GM19467 (cell line): ENCODE measurements around the gene FOXJ2.
"Not testable (repeated sequence)": the region's sequence is repeated elsewhere in the genome, so short reads cannot be mapped to it uniquely, and the experiment has no call there.

ENCODE experiments used
- ATAC-seq: cut with Tn5 transposase; IDR thresholded peaks from one replicate; pipeline ENCODE4 v1.9.1; 2021; ENCODE audit warnings: mild to moderate bottlenecking, moderate library complexity; ENCODE audit not compliant: unreplicated experiment

The FOXJ2 gene

DNA sequence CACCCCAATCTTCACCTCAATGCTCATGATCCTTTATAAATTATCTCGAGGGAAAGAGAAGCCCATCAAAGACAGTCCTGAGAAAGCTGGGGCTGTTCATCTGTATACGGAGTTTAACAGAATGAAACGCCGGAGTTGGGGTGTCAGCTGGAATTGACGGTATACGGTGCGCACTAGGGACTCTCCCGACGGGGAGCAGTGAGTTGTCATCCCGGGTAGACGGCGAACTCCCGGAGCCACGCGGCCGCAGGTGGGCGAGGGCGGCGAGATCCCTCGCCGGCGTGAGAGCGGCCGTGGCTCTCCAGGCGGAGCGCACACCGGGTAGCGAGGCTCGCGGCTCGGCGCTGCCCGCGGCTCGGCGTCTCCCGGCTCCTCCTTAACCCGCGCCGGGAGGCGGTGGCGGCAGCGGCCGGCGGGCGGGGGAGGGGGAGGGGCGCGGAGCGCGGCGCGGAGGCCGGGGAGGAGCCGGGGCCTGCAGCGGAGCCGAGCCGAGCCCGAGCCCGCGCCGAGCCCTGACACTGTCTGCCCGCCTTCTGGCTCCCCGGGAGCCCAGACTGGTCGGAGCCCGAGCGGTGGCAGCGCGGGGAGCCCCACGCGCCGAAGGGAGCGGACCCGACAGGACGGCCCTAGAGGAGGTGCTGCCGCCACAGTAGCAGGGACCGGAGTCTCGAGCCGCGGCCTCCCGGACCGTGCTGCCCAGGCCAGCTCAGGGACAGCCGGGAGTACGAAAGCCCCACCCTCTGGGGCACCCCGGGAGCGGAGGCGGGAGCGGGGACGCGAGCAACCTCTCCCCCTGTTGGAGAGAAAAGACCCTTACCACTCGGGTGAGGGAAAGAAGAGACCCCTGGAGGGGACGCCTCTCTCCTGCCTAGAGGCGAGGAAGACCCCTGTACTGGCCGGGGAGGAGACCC is at the start of gene FOXJ2:
TSS of gene FOXJ2 (plus strand) at position 475 of the 911 bp plus-strand sequence. CDS start 7,117 bp downstream, outside the sequence.
- peak; percentile 62 for ATAC-seq

DNA sequence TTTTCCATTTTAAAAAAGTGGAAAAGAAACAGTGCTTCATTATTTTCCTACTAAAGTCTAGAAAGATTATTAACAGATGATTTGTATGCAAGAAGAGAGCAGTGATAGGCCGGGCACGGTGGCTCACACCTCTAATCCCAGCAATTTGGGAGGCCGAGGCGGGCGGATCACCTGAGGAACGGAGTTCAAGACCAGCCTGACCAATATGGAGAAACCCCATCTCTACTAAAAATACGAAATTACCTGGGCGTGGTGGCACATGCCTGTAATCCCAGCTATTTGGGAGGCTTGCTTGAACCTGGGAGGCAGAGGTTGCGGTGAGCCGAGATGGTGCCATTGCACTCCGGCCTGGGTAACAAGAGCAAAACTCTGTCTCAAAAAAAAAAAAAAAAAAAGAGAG is 49.5 kb upstream of the FOXJ2 start:
- not testable (repeated sequence) for ATAC-seq

DNA sequence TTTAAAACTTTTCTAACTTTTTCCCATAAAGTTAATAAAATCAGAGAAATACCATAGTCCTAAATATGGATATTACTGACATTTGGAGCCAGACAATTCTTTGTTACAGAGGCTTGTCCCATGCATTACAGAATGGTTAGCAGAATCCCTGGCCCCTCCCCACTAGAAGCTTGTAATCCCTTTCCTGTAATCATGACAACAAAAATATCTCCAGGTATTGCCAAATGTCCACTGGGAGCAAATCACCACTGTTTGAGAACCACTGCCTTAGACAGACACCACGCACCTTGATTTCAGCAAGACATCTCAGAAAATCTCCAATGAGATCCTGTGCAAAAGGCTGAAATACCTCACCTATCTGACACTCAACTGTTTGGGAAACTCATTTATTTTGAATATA is 49.1 kb upstream of the FOXJ2 start:
- ATAC-seq, result not testable (repeated sequence)

DNA sequence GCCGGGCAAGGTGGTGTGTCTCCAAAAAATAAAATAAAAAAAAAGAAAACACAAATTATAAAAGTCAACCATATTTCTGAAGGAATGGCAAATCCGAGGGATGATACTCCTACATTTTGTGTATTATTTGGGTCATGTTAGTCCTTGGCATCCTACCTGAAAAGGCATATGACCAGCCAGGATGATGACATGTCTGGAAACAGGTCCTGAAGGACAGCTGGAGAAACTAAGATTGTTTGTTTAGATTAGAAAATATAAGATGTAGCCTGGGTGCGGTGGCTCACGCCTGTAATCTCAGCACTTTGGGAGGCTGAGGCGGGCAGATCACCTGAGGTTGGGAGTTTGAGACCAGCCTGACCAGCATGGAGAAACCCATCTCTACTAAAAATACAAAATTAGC is 47.6 kb upstream of the FOXJ2 start:
- no peak for ATAC-seq

DNA sequence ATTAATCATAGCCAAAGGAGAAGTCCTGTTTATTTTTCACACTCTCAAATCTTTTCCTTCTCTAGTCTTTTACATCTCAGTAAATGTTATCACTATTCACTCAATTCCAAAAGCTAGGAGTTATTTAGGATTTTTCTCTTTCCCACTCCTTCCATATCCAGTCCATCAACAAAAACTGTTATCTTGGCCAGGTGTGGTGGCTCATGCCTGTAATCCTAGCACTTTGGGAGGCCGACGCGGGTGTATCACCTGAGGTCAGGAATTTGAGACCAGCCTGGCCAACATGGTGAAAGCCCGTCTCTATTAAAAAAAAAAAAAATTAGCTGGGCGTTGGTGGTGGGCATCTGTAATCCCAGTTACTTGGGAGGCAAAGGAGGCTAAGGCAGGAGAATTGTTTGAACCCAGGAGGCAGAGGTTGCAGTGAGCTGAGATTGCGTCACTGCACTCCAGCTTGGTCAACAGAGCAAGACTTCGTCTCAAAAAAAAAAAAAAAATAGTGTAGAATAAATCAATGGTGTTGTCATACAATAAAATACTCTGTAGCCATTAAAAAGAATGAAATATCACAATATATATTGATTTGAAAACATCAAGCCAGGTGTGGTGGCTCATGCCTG is 46.6 kb upstream of the FOXJ2 start:
- no peak for ATAC-seq

DNA sequence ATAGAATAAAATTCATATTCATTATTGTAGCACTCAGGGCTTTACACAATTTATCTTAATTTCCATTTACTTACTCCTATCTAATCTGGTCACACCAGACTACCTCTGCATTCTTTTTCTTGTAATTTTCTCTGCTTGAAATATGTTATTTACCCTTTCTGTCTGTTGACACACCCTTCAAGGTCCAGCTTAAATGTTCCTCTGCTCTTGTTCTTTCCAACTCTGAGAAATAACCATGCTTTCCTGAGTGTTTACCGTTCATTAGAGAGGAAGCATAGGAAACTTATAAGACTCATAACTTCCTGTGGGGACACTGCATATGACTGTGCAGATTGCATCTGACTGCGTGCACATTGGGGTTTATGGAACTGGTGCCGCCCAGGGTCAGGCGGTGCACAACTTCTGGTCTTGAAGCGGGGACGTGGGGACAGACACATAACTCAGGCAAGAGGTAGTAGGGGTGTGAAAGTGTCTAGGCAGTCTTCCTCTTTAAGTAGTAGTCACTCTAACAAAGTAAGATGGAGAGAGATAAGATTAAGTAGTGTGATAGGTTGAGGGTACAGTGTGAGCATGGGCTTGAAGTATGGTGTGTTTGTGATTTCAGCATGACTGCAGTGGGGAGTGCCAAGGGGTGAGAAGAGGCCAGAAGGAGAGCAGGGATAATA is 42.6 kb upstream of the FOXJ2 start:
- ATAC-seq, result no peak

DNA sequence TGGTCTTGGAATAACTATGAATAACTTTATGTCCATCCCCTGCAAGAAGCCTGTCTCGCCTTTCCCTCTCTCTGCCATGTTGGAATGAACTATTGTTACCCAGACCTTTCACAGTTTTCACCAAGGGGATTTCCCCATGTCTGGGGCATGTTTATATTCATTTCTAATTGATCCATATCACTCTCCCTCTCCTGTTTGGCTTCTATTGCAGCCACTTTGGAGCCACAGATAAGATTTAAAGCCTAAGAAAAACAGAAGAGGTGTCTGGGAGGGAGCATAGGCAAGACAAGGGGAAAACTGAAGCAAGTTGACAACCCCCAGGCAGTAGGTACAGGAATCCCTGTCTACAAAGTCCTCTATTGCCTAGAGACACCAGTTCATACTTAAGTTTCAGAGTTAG is 41.0 kb upstream of the FOXJ2 start:
- no peak for ATAC-seq

DNA sequence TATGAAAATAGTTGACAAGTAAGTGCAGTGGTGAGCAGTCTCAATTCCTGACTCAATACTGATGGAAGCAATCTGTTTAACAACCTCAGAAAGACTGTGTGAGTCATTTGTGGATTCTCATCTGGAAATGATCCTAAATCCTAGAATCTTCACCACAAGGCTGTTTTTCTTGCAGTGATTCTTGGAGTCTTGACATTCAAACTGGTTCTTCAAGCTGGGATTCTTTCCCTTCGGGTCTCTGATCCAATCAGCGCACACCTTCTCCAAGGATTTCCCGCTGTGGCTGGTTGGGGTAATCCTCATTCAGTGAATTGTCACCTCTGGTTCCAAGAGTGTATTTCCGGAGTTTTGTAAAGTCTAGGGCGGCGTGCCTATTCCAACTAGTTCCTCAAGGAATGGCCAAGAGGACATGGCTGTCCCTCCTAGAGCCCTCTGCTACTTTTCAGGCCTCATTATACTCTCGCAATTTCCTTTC is 37.7 kb upstream of the FOXJ2 start:
- peak; percentile 20 for ATAC-seq

DNA sequence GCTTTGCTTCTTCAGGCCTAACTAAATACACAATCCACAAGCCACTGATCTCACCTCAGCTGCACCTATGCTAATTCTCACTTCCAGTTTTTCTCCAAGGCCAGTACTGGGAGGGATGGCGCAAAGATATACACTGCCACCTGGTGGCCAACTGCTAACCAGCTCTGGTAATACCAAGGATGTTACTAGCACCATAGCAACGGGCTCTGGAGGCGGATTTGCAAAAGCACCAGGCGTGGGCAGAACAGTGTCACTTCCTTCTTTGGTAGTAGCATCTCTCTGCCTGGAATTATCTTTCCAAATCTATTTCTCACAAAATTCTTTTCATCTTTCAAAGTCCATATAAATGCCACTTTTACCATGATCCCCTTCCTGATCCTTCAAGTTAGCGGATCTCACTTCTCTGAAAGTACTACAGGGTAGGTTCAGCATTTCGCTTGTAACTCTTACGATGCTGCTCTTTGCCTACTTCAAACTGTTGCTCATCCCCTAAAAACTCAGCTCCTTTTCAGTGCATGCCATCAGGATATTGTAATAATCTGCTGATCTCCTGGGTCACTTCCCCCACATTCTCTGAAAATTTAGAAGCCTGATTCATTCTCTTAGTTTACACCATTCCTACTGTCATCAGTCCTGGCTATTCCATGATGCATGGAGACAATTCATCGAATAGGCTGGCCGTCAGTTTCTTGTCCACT is 37.1 kb upstream of the FOXJ2 start:
- ATAC-seq, result peak; percentile 93

DNA sequence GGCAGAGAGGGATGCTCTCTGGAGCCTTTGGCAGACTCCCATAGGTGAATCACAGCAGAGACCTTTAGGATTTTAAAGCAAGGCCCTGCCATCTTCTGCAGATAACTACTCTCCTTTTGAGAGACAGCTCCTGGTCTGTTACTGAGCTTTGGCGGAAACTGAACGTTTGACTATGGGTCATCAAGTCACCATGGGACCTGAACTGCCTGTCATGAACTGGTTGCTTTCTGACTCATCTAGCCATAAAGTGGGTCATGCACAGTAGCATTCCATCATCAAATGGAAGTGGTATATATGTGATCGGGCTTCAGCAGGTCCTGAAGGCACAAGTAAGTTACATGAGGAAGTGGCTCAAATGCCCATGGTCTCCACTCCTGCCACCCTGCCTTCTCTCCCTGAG is 31.7 kb upstream of the FOXJ2 start:
- not testable (repeated sequence) for ATAC-seq

DNA sequence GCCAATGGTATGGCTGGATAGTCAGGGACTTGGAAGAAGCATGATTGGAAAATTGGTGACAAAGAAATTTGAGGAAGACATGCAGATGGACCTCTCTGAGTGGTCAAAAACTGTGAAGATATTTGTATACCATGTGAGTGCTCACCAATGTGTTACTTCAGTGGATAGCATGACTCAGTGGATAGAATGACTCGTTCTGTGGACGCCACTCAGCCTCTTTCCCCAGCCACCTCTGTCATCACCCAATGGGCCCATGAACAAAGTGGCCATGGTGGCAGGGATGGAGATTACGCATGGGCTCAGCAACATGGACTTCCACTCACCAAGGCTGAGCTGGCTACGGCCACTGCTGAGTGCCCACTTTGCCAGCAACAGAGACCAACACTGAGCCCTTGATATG is 31.0 kb upstream of the FOXJ2 start:
- ATAC-seq, result not testable (repeated sequence)

DNA sequence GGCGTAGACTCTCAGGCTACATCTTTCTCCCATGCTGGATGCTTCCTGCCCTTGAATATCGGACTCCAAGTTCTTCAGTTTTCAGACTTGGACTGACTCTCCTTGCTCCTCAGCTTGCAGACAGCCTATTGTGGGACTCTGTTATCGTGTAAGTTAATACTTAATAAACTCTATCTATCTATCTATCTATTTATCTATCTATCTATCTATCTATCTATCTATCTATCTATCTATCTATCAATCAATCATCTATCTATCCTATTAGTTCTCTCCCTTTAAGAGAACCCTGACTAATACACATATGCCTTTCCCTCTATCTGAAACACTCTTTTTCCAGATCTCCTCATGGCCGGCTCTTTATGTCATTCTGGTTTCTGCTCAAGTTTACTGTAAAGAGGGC is 27.6 kb upstream of the FOXJ2 start:
- ATAC-seq, result not testable (repeated sequence)

DNA sequence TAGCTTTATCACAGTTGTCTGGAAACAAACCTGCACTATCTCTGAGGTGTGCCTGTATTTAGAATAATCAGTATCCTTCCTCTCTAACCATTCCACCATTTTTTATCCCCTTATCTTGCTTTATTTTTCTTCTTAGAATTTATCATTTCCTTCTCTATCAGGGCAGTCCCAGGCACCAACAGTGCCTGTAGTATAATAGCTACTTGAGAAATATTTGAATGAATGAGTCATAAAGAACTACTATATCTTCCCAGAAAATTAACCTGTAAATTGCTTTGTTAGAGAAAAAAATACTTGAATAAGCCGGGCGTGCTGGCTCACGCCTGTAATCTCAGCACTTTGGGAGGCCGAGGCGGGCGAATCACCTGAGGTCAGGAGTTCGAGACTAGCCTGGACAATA is 21.2 kb upstream of the FOXJ2 start:
- no peak for ATAC-seq

DNA sequence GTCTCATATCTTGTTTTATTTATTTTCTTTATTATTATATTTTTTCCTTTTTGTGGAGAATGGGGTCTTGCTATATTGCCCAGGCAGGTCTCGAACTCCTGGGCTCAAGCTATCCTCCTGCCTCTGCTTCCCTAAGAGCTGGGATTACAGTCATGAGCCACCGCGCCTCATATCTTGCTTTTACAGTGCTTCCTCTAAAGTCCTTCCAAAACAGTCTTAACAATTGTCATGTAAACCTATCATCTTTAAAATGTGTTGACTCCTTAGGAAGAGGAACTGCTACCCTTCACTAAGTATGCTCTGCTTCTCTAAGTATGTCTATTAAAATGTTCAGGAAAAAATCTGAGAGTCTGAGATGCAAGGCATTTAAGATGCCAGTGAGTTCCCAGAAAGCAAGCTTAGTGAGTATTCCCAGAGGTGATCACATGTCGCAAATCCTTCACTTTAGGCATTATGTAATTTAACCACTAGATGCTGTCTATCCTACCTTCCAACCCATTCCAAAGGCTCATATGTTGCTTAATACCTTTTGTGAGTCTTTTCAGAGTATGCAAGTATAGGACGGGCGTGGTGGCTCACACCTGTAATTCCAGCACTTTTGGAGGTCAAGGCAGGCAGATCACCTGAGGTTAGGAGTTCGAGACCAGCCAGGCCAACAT is 19.7 kb upstream of the FOXJ2 start:
- no peak for ATAC-seq

DNA sequence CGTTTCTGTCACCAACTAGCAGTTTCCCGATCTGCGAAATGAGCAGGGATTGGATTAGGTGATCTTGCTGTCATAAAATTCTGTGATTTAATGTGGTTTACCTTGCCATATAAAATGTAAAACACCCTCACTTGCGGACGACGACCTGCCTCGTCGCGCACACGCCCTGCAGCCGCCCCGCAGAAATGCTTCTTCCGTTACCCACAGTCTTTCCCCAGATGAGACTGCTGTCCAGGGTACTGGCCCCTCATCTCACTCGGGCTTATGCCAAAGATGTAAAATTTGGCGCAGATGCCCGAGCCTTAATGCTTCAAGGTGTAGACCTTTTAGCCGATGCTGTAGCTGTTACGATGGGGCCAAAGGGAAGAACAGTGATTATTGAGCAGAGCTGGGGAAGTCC is 17.7 kb upstream of the FOXJ2 start:
- no peak for ATAC-seq

DNA sequence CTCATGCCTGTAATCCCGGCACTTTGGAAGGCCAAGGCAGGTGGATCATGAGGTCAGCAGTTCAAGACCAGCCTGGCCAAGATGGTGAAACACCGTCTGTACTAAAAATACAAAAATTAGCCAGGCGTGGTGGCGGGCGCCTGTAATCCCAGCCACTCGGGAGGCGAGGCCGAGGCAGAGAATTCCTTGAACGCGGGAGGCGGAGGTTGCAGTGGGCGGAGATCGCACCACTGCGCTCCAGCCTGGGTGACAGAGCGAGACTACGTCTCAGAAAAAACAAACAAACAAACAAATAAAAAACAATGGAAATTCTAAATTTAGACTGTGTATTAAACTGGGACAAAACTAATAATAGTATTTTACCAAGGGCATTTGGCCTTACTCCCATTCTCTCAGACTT is 14.3 kb upstream of the FOXJ2 start:
- ATAC-seq, result not testable (repeated sequence)

DNA sequence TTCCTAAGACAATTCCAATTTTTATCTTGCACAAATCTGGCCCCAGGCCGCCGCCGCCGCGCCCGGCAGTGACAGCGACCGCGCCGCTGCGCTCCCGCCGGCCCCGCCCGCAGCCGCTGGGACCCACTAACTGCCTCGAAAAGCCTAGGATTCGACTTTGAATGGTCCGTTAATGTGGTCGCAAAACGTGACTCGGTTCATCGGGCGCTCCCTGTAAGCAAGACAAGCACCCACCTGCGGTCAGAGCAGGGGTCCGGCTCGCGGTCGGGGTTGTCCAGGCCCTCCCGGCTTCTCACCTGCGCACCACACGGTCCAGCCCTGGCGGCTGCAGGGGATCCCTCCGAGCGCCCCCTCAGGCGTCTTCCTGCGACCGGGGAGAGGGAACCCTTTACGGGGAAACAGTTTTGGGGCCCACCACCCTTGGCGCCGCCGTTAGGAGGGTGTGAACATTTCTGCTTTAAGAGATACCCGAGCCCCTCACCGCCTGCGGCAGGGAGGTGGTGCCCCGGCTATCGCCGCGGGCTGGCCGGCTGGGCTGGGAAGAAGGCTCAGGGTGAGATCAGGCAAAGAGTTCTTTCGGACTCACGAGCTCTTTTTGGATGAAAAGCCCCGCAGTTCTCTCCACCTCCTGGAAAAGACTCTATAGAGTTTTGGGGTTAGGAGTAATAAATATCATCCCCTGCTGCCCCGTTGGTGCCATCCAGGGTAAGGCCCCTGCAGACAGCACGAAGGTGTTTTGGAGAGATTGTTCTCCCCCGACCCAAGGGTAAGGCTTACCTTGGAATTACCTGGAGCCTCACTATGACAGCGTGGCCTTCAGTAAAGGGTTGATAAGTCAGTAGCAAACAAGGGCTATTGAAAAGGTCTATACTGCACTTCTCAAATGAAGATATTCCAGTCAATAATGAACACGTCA is 13.6 kb upstream of the FOXJ2 start:
- no peak for ATAC-seq

DNA sequence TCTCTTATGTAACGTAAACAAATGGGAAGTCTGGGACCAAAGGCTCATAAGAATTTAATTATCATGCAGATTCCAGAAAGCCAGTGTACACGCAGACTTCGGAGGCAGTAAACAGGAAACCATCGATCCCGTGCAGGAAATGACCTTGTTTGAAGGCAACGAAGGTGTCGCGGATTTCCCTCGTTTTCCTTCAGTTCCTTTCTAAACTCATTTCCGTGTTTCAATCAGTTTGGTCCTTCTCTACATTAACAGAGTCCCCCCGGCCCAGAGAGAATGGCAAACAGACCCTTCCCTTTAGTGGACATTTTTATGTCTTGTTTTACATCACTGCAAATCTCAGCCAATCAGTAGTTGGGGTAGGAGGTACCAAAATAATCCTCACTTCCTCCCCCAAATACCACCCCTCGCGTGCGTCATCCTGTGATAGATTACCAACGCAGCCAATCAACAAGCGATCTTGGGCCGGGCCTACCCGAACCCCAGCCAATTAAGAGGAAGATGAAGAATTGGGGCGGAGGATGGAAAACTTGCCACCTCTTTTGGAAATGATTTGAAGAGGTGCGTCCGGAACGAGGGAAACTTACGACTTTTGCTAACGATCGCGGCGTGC is 6.1 kb upstream of the FOXJ2 start:
- ATAC-seq, result peak; percentile 94

DNA sequence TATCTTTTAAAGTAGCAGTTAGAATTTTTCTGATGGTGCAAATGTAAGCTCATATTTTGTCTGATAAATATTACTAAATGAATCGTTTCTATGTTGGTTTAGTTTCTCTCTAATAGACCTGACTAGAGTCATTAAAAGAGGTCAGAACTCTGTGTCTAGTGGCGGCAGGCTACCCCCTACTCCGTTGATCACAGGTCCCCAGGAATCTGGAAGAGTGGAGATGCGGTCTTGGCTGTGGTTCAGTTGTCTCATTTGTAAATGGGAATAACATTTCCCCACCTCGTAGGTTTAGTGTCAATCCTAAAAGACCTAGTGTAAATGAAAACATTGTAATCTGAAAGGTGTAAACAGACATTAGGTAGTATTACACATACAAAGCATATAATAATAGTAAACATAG is 4.7 kb upstream of the FOXJ2 start:
- ATAC-seq, result no peak
